H9 (cell line): ENCODE results near the gene FOXO1. TPM values are rescaled to one million over a fixed set of nuclear protein-coding genes. Genes with fewer than 3 reads are reported as not detected.
A peak's percentile ranks its signal among the peaks of the same experiment; 100 is the strongest.

ENCODE experiments used
- DNase-seq: peaks from one replicate; pipeline ENCODE4 v3.0.0-alpha.2; 2017
- H2AFZ ChIP-seq: one replicate; pipeline ENCODE4 v1.6.1; 2013; ENCODE audit warnings: mild to moderate bottlenecking, low read length, control low read depth, moderate library complexity
- H2AK5ac ChIP-seq: 2 replicates; pipeline ENCODE4 v1.6.1; 2013; ENCODE audit warnings: low read length, control low read depth, mixed read lengths; ENCODE audit not compliant: insufficient read length
- H2BK120ac ChIP-seq: one replicate; pipeline ENCODE4 v1.6.1; 2013; ENCODE audit warnings: low read depth, mild to moderate bottlenecking, low read length, control low read depth, inconsistent platforms; ENCODE audit not compliant: poor library complexity, severe bottlenecking
- H2BK12ac ChIP-seq: 2 replicates; pipeline ENCODE4 v1.6.1; 2013; ENCODE audit warnings: low read length, control low read depth, mixed read lengths, low read depth; ENCODE audit not compliant: insufficient read length
- H2BK15ac ChIP-seq: 2 replicates; pipeline ENCODE4 v1.6.1; 2013; ENCODE audit warnings: low read depth, low read length, control low read depth
- H2BK20ac ChIP-seq: one replicate; pipeline ENCODE4 v1.6.1; 2013; ENCODE audit warnings: low read depth, mild to moderate bottlenecking, low read length, control low read depth, inconsistent platforms; ENCODE audit not compliant: poor library complexity, severe bottlenecking
- H2BK5ac ChIP-seq: 2 replicates; pipeline ENCODE4 v1.6.1; 2013; ENCODE audit warnings: low read length, control low read depth, mixed read lengths; ENCODE audit not compliant: insufficient read length
- H3K14ac ChIP-seq: 2 replicates; pipeline ENCODE4 v1.6.1; 2013; ENCODE audit warnings: low read length, control low read depth; ENCODE audit not compliant: insufficient read depth
- H3K18ac ChIP-seq: 2 replicates; pipeline ENCODE4 v1.6.1; 2013; ENCODE audit warnings: low read depth, mild to moderate bottlenecking, mixed read lengths, low read length, control low read depth; ENCODE audit not compliant: insufficient read length
- H3K23ac ChIP-seq: 2 replicates; pipeline ENCODE4 v1.6.1; 2013; ENCODE audit warnings: low read length, control low read depth, mixed read lengths, low read depth; ENCODE audit not compliant: insufficient read length
- H3K23me2 ChIP-seq: 2 replicates; pipeline ENCODE4 v1.6.1; 2013; ENCODE audit warnings: low read depth, mild to moderate bottlenecking, mixed read lengths, low read length, control low read depth; ENCODE audit not compliant: insufficient read length, poor library complexity, severe bottlenecking
- H3K27ac ChIP-seq: 2 replicates; pipeline ENCODE4 v1.5.1; 2013; ENCODE audit warnings: low read length, control low read depth, mixed read lengths, low read depth; ENCODE audit not compliant: insufficient read length
- H3K27me3 ChIP-seq: 2 replicates; pipeline ENCODE4 v1.6.1; 2013; ENCODE audit warnings: low read length, control low read depth, inconsistent platforms; ENCODE audit not compliant: insufficient read depth
- H3K4ac ChIP-seq: 2 replicates; pipeline ENCODE4 v1.6.1; 2013; ENCODE audit warnings: low read depth, mild to moderate bottlenecking, control low read depth, inconsistent platforms, low read length, moderate library complexity
- H3K4me1 ChIP-seq: 2 replicates; pipeline ENCODE4 v1.6.1; 2013; ENCODE audit warnings: low read length, control low read depth, inconsistent platforms; ENCODE audit not compliant: insufficient read depth
- H3K4me2 ChIP-seq: 2 replicates; pipeline ENCODE4 v1.6.1; 2013; ENCODE audit warnings: low read length, control low read depth, mixed read lengths; ENCODE audit not compliant: insufficient read length, insufficient read depth
- H3K56ac ChIP-seq: 2 replicates; pipeline ENCODE4 v1.6.1; 2013; ENCODE audit warnings: low read depth, mild to moderate bottlenecking, mixed read lengths, low read length, control low read depth; ENCODE audit not compliant: insufficient read length
- H3K79me1 ChIP-seq: 2 replicates; pipeline ENCODE4 v1.6.1; 2013; ENCODE audit warnings: low read depth, mild to moderate bottlenecking, moderate library complexity, low read length, control low read depth, inconsistent platforms; ENCODE audit not compliant: insufficient read depth, poor library complexity, severe bottlenecking
- H3K79me2 ChIP-seq: 2 replicates; pipeline ENCODE4 v1.6.1; 2013; ENCODE audit warnings: low read length, control low read depth, inconsistent platforms; ENCODE audit not compliant: insufficient read depth
- H3K9ac ChIP-seq: 2 replicates; pipeline ENCODE4 v1.6.1; 2013; ENCODE audit warnings: low read length, control low read depth, mixed read lengths; ENCODE audit not compliant: insufficient read length; ENCODE audit errors: extremely low read depth
- H3K9me3 ChIP-seq: one replicate; pipeline ENCODE4 v1.6.1; 2013; ENCODE audit warnings: low read depth, low read length, inconsistent platforms; ENCODE audit not compliant: control insufficient read depth
- H3T11ph ChIP-seq: one replicate; pipeline ENCODE4 v1.6.1; 2013; ENCODE audit warnings: mild to moderate bottlenecking, low read length, control low read depth, inconsistent platforms
- H4K20me1 ChIP-seq: one replicate; pipeline ENCODE4 v1.6.1; 2013; ENCODE audit not compliant: control insufficient read depth, insufficient read length, insufficient read depth
- H4K5ac ChIP-seq: 2 replicates; pipeline ENCODE4 v1.6.1; 2013; ENCODE audit warnings: low read depth, mild to moderate bottlenecking, mixed read lengths, low read length, control low read depth; ENCODE audit not compliant: insufficient read length
- H4K8ac ChIP-seq: replicated peaks from 2 replicates; pipeline ENCODE4 v1.6.1; 2013; ENCODE audit warnings: low read length, control low read depth, mixed read lengths, low read depth; ENCODE audit not compliant: insufficient read length
- H4K91ac ChIP-seq: 2 replicates; pipeline ENCODE4 v1.6.1; 2013; ENCODE audit warnings: low read depth, mild to moderate bottlenecking, moderate library complexity, mixed read lengths, low read length, control low read depth; ENCODE audit not compliant: insufficient read length
- H3K27ac Mint-ChIP-seq, 3 experiments: 2 replicates in 2 of 3; 3 replicates in 1 of 3; pipeline ENCODE4 v1.8.0; 2020 to 2021; ENCODE audit warnings: mixed read lengths in 3 of 3, mild to moderate bottlenecking in 1 of 3, moderate library complexity in 1 of 3
- H3K27me3 Mint-ChIP-seq: 2 replicates; pipeline ENCODE4 v1.8.0; 2021; ENCODE audit warnings: low read depth, mild to moderate bottlenecking, moderate library complexity, mixed read lengths
- H3K36me3 Mint-ChIP-seq, 3 experiments: 2 replicates in 2 of 3; 3 replicates in 1 of 3; pipeline ENCODE4 v1.8.0; 2020 to 2021; ENCODE audit warnings: low read depth in 3 of 3, mixed read lengths in 3 of 3; ENCODE audit not compliant: insufficient read depth in 1 of 3
- H3K4me1 Mint-ChIP-seq, 2 experiments: 2 replicates each; pipeline ENCODE4 v1.8.0; 2020; ENCODE audit warnings: mixed read lengths in 2 of 2
- H3K4me3 Mint-ChIP-seq, 2 experiments: 2 replicates in 1 of 2; 3 replicates in 1 of 2; pipeline ENCODE4 v1.8.0; 2020 to 2021; ENCODE audit warnings: mild to moderate bottlenecking in 2 of 2, mixed read lengths in 2 of 2, moderate library complexity in 1 of 2
- H3K9me3 Mint-ChIP-seq, 2 experiments: 2 replicates in 1 of 2; 3 replicates in 1 of 2; pipeline ENCODE4 v1.8.0; 2020; ENCODE audit warnings: mild to moderate bottlenecking in 2 of 2, mixed read lengths in 2 of 2, moderate library complexity in 1 of 2
- CTCF ChIP-seq: fragments of 200-600 bp; sonication (generic); conservative IDR thresholded peaks from 3 replicates; pipeline ENCODE4 v1.8.0; 2021; ENCODE audit warnings: antibody characterized with exemption, mild to moderate bottlenecking
- WGBS: extraction: QIAGEN DNeasy Blood & Tissue Kit; methylation state at CpG from one replicate; pipeline ENCODE4 v1.1.7; 2013; ENCODE audit warnings: missing lambda C conversion rate, low lambda C conversion rate, mixed read lengths; ENCODE audit not compliant: insufficient read length; ENCODE audit errors: extremely low coverage; 5-methylcytosine and 5-hydroxymethylcytosine counted together
- total RNA-seq: library from RNA; stranded (reverse); gene quantifications from 2 replicates; pipeline ENCODE4 v1.2.1, GENCODE V29; 2021

Gene FOXO1
- total RNA-seq, 1 experiment from 2014 or later: 44.6 TPM

GRCh38 chr13:40572961-40573360, 93.5 kb downstream of the FOXO1 start:
- Histone ChIP-seq H3K9ac (no peak overlapping the region), H3K56ac (no peak overlapping the region), H2BK15ac (no peak overlapping the region), H2BK12ac (no peak overlapping the region), H3K4me2 (no peak overlapping the region), H4K20me1 (no peaks in the 10 kb centered on the region), H4K91ac (no peak overlapping the region), H3K23ac (no peak overlapping the region), H3K79me1 (peaks cover 4% of the 10 kb centered on the region), H3K14ac (no peak overlapping the region), H3K18ac (no peak overlapping the region), H2BK20ac (no peak overlapping the region), H3T11ph (no peak overlapping the region), H2AFZ (no peak overlapping the region), H3K4me1 (peaks cover 12% of the 10 kb centered on the region), H4K5ac (no peak overlapping the region), H3K9me3 (no peaks in the 10 kb centered on the region), H2AK5ac (no peak overlapping the region), H3K4ac (no peak overlapping the region), H3K79me2 (peaks cover 47% of the 10 kb centered on the region), H4K8ac (no peak overlapping the region), H2BK120ac (no peak overlapping the region), H3K27ac (no peak overlapping the region), H3K23me2 (no peaks in the 10 kb centered on the region), H3K27me3 (no peaks in the 10 kb centered on the region), H2BK5ac (no peak overlapping the region)
- no peak for DNase-seq
- Mint-ChIP-seq H3K4me1 (peaks cover 76 to 79% of the 10 kb centered on the region in 2 experiments), H3K9me3 (no peaks in the 10 kb centered on the region), H3K27ac (peak overlapping the region; percentile 23 to 78 (median 38); a peak in 5 of 7 replicates), H3K36me3 (no peaks in the 10 kb centered on the region; a peak in 2 of 7 replicates), H3K27me3 (no peaks in the 10 kb centered on the region), H3K4me3 (0 out of 5 replicates have a peak overlapping the region, but pooled peaks of 1 of the 2 experiments have one; percentile 0)
- TF ChIP-seq CTCF: no peak
- WGBS: no CpG with 5 or more reads among the region's 1 CpG
